ENCODE measurements around the gene BICD1.

GRCh38 chr12:32124637-32125036 is 18.0 kb downstream of the BICD1 start:
- TF ChIP-seq GABPA (IDR thresholded peaks at IDR 0.05; ENCODE audit: low read depth) (no peak), POLR2AphosphoS5 (IDR thresholded peaks at IDR 0.05; ENCODE audit: low read depth) (no peak), CTCF (IDR thresholded peaks at IDR 0.05; ENCODE audit: insufficient read depth, low read length) (no peak)
- TF ChIP-seq, protein P1, sequence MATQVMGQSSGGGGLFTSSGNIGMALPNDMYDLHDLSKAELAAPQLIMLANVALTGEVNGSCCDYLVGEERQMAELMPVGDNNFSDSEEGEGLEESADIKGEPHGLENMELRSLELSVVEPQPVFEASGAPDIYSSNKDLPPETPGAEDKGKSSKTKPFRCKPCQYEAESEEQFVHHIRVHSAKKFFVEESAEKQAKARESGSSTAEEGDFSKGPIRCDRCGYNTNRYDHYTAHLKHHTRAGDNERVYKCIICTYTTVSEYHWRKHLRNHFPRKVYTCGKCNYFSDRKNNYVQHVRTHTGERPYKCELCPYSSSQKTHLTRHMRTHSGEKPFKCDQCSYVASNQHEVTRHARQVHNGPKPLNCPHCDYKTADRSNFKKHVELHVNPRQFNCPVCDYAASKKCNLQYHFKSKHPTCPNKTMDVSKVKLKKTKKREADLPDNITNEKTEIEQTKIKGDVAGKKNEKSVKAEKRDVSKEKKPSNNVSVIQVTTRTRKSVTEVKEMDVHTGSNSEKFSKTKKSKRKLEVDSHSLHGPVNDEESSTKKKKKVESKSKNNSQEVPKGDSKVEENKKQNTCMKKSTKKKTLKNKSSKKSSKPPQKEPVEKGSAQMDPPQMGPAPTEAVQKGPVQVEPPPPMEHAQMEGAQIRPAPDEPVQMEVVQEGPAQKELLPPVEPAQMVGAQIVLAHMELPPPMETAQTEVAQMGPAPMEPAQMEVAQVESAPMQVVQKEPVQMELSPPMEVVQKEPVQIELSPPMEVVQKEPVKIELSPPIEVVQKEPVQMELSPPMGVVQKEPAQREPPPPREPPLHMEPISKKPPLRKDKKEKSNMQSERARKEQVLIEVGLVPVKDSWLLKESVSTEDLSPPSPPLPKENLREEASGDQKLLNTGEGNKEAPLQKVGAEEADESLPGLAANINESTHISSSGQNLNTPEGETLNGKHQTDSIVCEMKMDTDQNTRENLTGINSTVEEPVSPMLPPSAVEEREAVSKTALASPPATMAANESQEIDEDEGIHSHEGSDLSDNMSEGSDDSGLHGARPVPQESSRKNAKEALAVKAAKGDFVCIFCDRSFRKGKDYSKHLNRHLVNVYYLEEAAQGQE (IDR thresholded peaks at IDR 0.05; ENCODE audit: insufficient replicate concordance, low read depth), result no peak

Measured in HL-60 (cell line).